ENCODE results near the gene THSD8.

DNA sequence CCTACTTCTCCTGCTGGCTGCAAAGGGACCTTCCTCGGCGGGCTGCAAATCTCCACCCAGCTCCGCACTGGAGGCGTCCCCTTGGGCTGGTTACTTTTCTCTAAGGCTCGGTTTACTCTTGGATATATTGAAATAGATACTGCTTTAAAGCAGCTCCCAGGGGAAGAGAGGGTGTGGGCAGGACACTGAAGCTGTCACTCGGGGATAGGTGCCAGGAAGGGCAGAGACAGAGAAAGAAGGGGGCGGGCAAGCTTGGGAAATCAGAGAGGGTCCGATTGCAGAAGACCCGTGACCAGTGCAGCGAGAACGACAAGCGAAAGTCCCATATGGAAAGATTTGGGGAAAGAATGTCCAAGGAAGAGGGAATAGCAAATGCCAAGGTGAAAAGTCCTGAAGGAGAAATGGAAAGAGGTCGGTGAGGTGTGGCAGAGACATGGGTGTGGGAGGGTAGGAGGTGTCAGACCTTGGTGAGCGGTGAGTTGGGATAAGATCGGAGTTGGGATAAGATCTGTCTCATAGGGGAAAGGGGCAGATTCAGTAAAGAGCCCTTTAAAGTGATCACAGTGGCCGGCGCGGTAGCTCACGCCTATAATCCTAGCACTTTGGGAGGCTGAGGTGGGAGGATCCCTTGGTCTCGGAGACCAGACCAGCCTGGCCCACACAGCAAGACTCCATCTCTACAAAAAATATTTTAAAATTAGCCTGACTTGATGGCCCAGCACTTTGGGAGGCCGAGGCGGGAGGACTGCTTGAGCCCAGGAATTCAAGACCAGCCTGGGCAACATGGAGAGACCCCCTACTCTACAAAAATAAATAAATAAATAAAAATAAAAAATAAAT, 618 bp downstream of the THSD8 start:
- no peak for TF ChIP-seq EP300 (IDR thresholded peaks at IDR 0.05; ENCODE audit: borderline replicate concordance)
- no peak for TF ChIP-seq TAF1 (IDR thresholded peaks at IDR 0.05; ENCODE audit: low read depth)
- 0 out of 2 replicates have a peak, but pooled peaks have one; percentile 1 for TF ChIP-seq TEAD4 (IDR thresholded peaks at IDR 0.05)
- TF ChIP-seq, protein P1, sequence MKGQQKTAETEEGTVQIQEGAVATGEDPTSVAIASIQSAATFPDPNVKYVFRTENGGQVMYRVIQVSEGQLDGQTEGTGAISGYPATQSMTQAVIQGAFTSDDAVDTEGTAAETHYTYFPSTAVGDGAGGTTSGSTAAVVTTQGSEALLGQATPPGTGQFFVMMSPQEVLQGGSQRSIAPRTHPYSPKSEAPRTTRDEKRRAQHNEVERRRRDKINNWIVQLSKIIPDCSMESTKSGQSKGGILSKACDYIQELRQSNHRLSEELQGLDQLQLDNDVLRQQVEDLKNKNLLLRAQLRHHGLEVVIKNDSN (IDR thresholded peaks at IDR 0.05) = no peak
- no peak for TF ChIP-seq ZBTB7A (IDR thresholded peaks at IDR 0.05; ENCODE audit: low read depth)
- TF ChIP-seq TCF12 (IDR thresholded peaks at IDR 0.05; ENCODE audit: low read depth) = no peak
- TF ChIP-seq, protein P2, sequence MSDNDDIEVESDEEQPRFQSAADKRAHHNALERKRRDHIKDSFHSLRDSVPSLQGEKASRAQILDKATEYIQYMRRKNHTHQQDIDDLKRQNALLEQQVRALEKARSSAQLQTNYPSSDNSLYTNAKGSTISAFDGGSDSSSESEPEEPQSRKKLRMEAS (IDR thresholded peaks at IDR 0.05) = no peak
- TF ChIP-seq RAD21 (IDR thresholded peaks at IDR 0.05; ENCODE audit: low read depth) = no peak
- no peak for TF ChIP-seq FOXM1 (IDR thresholded peaks at IDR 0.05; ENCODE audit: borderline replicate concordance, low read depth)
- TF ChIP-seq, protein P3, sequence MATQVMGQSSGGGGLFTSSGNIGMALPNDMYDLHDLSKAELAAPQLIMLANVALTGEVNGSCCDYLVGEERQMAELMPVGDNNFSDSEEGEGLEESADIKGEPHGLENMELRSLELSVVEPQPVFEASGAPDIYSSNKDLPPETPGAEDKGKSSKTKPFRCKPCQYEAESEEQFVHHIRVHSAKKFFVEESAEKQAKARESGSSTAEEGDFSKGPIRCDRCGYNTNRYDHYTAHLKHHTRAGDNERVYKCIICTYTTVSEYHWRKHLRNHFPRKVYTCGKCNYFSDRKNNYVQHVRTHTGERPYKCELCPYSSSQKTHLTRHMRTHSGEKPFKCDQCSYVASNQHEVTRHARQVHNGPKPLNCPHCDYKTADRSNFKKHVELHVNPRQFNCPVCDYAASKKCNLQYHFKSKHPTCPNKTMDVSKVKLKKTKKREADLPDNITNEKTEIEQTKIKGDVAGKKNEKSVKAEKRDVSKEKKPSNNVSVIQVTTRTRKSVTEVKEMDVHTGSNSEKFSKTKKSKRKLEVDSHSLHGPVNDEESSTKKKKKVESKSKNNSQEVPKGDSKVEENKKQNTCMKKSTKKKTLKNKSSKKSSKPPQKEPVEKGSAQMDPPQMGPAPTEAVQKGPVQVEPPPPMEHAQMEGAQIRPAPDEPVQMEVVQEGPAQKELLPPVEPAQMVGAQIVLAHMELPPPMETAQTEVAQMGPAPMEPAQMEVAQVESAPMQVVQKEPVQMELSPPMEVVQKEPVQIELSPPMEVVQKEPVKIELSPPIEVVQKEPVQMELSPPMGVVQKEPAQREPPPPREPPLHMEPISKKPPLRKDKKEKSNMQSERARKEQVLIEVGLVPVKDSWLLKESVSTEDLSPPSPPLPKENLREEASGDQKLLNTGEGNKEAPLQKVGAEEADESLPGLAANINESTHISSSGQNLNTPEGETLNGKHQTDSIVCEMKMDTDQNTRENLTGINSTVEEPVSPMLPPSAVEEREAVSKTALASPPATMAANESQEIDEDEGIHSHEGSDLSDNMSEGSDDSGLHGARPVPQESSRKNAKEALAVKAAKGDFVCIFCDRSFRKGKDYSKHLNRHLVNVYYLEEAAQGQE (IDR thresholded peaks at IDR 0.05; ENCODE audit: low read depth) = no peak
- no peak for TF ChIP-seq CREB1 (IDR thresholded peaks at IDR 0.05; ENCODE audit: low read depth)
- no peak for TF ChIP-seq NFIC (IDR thresholded peaks at IDR 0.05)
- no peak for TF ChIP-seq EGR1 (IDR thresholded peaks at IDR 0.05)
